RWPE2 (cell line): ENCODE data around the gene CCDC185.

ENCODE experiments used
- ATAC-seq: fragments of 200-7000 bp; cut with Tn5 transposase; 3 replicates; pipeline ENCODE4 v1.9.1; 2021; ENCODE audit warnings: low read depth
- DNase-seq: peaks from one replicate; pipeline ENCODE4 v3.0.0-alpha.2; 2020; ENCODE audit warnings: low spot score
- H3K27ac ChIP-seq: fragments of 450-650 bp; 2 replicates; pipeline ENCODE4 v1.5.1; 2017; ENCODE audit warnings: mild to moderate bottlenecking; ENCODE audit not compliant: poor library complexity, severe bottlenecking
- H3K27me3 ChIP-seq: fragments of 250-450 bp; sonication (Bioruptor Pico); 2 replicates; pipeline ENCODE4 v1.5.1; 2021; ENCODE audit warnings: mild to moderate bottlenecking, moderate library complexity; ENCODE audit not compliant: insufficient read depth, poor library complexity, severe bottlenecking
- H3K36me3 ChIP-seq: fragments of 250-450 bp; sonication (Bioruptor Pico); 2 replicates; pipeline ENCODE4 v1.5.1; 2020; ENCODE audit warnings: low read depth, mild to moderate bottlenecking, moderate library complexity
- H3K4me1 ChIP-seq: fragments of 250-450 bp; sonication (Bioruptor Pico); 2 replicates; pipeline ENCODE4 v1.5.1; 2021; ENCODE audit warnings: mild to moderate bottlenecking, moderate library complexity; ENCODE audit not compliant: insufficient read depth, poor library complexity, severe bottlenecking
- H3K4me3 ChIP-seq: fragments of 250-450 bp; sonication (Bioruptor Pico); 2 replicates; pipeline ENCODE4 v1.5.1; 2021; ENCODE audit warnings: mild to moderate bottlenecking, moderate library complexity; ENCODE audit not compliant: severe bottlenecking
- H3K9me3 ChIP-seq: fragments of 250-450 bp; sonication (Bioruptor Pico); 2 replicates; pipeline ENCODE4 v1.5.1; 2021; ENCODE audit warnings: mild to moderate bottlenecking, moderate library complexity; ENCODE audit not compliant: severe bottlenecking
- CTCF ChIP-seq: fragments of 450-650 bp; IDR thresholded peaks from one replicate; pipeline ENCODE4 v1.5.1; 2017; ENCODE audit warnings: mild to moderate bottlenecking, moderate library complexity; ENCODE audit not compliant: poor library complexity, severe bottlenecking

CCDC185 gene

GRCh38 chr1:223401873-223402789 is 8.9 kb downstream of the CCDC185 start:
- peak; percentile 59; the same call in 1 of the 3 replicates for ATAC-seq
- H3K27me3 ChIP-seq = no peaks in the 10 kb centered on the region
- no peak overlapping the region for H3K27ac ChIP-seq
- no peak overlapping the region for H3K4me3 ChIP-seq
- DNase-seq = no peak
- H3K36me3 ChIP-seq = no peaks in the 10 kb centered on the region
- peaks cover 7% of the 10 kb centered on the region for H3K4me1 ChIP-seq
- H3K9me3 ChIP-seq = no peaks in the 10 kb centered on the region
- no peak for TF ChIP-seq CTCF

- DNase-seq = no peak
- no peak overlapping the region for H3K27ac ChIP-seq
- no peaks in the 10 kb centered on the region for H3K27me3 ChIP-seq
- no peaks in the 10 kb centered on the region for H3K36me3 ChIP-seq
- peaks cover 7% of the 10 kb centered on the region for H3K4me1 ChIP-seq
- no peak overlapping the region for H3K4me3 ChIP-seq
- no peaks in the 10 kb centered on the region for H3K9me3 ChIP-seq
- ATAC-seq = no peak
- no peak for TF ChIP-seq CTCF
Measured at GRCh38 chr1:223402790-223403142, 9.6 kb downstream of the CCDC185 start.

GRCh38 chr1:223403184-223403815 is 10.1 kb downstream of the CCDC185 start:
- no peak for TF ChIP-seq CTCF
- ATAC-seq (no peak), DNase-seq (no peak)
- Histone ChIP-seq H3K27me3 (no peaks in the 10 kb centered on the region), H3K9me3 (no peaks in the 10 kb centered on the region), H3K4me1 (peaks cover 7% of the 10 kb centered on the region), H3K27ac (no peak overlapping the region), H3K36me3 (no peaks in the 10 kb centered on the region), H3K4me3 (no peak overlapping the region)

GRCh38 chr1:223405507-223405906 is 12.3 kb downstream of the CCDC185 start:
- ATAC-seq = no peak
- no peak for TF ChIP-seq CTCF
- no peak overlapping the region for H3K27ac ChIP-seq

More at GRCh38 chr1:223405507-223405906, 12.3 kb downstream of the CCDC185 start:
- Histone ChIP-seq H3K27me3 (no peaks in the 10 kb centered on the region), H3K4me3 (no peak overlapping the region), H3K36me3 (no peaks in the 10 kb centered on the region), H3K9me3 (no peaks in the 10 kb centered on the region), H3K4me1 (peaks cover 7% of the 10 kb centered on the region)
- DNase-seq = no peak
